ENCODE measurements around the gene TOPBP1. TPM values are rescaled to one million over a fixed set of nuclear protein-coding genes. Genes with fewer than 3 reads are reported as not detected.

TOPBP1 gene
- total RNA-seq, 4 donors from 2014 or later = 13.5 to 64.7 (median 32.2) TPM

DNA sequence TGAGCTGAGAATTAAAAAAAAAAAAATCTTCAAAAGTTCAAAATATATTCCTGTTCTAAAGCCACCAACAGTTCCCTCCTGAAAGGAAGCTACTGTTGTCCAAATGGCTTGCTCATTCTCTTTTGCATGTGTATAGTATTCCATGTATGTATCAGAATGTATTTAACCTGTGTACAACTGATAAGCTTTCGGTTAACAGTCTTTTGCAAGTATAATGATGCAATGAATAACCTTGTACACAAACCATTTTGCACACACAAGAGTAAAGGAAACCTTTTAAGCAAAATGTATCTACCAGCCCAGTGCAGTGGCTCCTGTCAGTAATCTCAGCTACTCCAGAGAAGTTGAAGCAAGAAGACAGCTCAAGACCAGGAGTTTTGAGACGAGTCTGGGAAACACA, 32.6 kb downstream of the TOPBP1 start:
- H3K27ac ChIP-seq = no peak overlapping the region
- no peak overlapping the region for H3K4me3 ChIP-seq
- H3K4me1 ChIP-seq = no peaks in the 10 kb centered on the region
- peaks cover 0 to 42% (median 15%) of the 10 kb centered on the region in 4 donors for H3K36me3 ChIP-seq
- in situ Hi-C loops (cut with MboI; ENCODE audit: low pct_ligation_motif_present in 1 of 4, low pct_unique_long_range_greater_than_20kb in 1 of 4, low sequenced_read_pairs in 3 of 4) (no loop called here), intact Hi-C loops (cut with DNase I; ENCODE audit: low total_unique reads) (no loop called here)
- DNase-seq = no peak
- TF ChIP-seq POLR2AphosphoS5 (IDR thresholded peaks at IDR 0.05) (no peak), EP300 (IDR thresholded peaks at IDR 0.05; ENCODE audit: low read depth) (no peak), POLR2A (IDR thresholded peaks at IDR 0.05) (no peak)
- TF ChIP-seq, protein P1, sequence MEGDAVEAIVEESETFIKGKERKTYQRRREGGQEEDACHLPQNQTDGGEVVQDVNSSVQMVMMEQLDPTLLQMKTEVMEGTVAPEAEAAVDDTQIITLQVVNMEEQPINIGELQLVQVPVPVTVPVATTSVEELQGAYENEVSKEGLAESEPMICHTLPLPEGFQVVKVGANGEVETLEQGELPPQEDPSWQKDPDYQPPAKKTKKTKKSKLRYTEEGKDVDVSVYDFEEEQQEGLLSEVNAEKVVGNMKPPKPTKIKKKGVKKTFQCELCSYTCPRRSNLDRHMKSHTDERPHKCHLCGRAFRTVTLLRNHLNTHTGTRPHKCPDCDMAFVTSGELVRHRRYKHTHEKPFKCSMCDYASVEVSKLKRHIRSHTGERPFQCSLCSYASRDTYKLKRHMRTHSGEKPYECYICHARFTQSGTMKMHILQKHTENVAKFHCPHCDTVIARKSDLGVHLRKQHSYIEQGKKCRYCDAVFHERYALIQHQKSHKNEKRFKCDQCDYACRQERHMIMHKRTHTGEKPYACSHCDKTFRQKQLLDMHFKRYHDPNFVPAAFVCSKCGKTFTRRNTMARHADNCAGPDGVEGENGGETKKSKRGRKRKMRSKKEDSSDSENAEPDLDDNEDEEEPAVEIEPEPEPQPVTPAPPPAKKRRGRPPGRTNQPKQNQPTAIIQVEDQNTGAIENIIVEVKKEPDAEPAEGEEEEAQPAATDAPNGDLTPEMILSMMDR (IDR thresholded peaks at IDR 0.05) = no peak
- H3K27me3 ChIP-seq = no peaks in the 10 kb centered on the region
- H3K9me3 ChIP-seq = no peaks in the 10 kb centered on the region
- WGBS, 2 donors (ENCODE audit: low coverage in 1 of 2) = 83 to 84% methylated on average over 2 of the region's 2 CpGs

DNA sequence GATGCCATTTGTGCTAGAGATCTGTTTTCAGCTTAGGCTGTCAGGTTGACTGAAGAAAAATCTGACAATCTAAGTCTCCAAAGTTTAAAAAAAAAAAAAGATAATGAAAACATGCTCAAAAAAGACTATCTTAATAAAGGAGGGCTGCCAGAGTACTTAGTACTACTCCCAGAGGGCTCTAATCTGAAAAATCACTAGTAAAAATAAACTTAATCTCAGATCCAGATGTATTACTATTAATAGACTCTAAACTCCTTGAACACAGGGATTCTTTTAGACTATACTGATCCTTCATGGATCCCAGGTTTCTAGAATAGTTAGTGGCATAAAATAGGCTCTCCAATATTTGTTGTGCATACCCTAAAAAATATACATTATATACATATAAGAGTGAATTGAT, 34.0 kb downstream of the TOPBP1 start:
- TF ChIP-seq, protein P1 (IDR thresholded peaks at IDR 0.05) = no peak
- TF ChIP-seq POLR2AphosphoS5 (IDR thresholded peaks at IDR 0.05) (no peak), POLR2A (IDR thresholded peaks at IDR 0.05) (no peak), EP300 (IDR thresholded peaks at IDR 0.05; ENCODE audit: low read depth) (no peak)
- H3K9me3 ChIP-seq = no peaks in the 10 kb centered on the region
- in situ Hi-C loops (cut with MboI; ENCODE audit: low pct_ligation_motif_present in 1 of 4, low pct_unique_long_range_greater_than_20kb in 1 of 4, low sequenced_read_pairs in 3 of 4) (no loop called here), intact Hi-C loops (cut with DNase I; ENCODE audit: low total_unique reads) (no loop called here)
- no peaks in the 10 kb centered on the region for H3K4me1 ChIP-seq
- no peak overlapping the region for H3K4me3 ChIP-seq
- no peak for DNase-seq
- peaks cover 0 to 39% (median 15%) of the 10 kb centered on the region in 4 donors for H3K36me3 ChIP-seq
- H3K27ac ChIP-seq = no peak overlapping the region
- no peaks in the 10 kb centered on the region for H3K27me3 ChIP-seq

DNA sequence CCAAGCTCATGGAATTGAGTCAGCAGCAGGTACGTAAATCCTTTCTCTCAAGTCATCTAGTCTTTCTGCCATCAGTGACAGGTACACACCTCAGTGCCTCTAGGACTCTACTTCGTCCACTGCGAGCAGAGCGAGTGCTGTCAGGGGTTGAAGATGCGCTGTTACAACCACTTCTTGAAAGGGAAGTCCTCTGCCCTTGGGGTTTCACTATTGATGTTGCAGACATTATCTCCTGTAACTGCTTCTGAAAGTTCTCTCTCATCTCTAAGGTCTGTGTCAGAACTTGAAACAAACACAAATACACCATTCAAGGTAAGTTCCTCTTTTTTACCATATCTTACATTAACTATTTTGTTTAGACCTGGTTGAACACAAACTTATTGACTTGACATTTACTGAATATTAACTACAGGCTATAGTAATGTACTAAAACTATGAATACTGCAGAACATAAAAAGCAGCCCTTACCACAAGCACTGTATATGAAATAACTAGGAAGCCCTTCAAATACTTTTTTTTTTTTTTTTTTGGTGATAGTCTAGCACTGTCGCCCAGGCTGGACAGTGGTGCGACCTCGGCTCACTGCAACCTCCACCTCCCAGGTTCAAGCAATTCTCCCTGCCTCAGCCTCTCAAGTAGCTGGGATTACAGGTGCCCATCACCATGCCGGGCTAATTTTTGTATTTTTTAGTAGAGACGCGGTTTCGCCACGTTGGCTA, 41.5 kb downstream of the TOPBP1 start:
- Histone ChIP-seq H3K4me3 (no peak overlapping the region), H3K27ac (no peak overlapping the region), H3K9me3 (no peaks in the 10 kb centered on the region), H3K4me1 (peaks cover 0 to 4% (median 0%) of the 10 kb centered on the region in 4 donors), H3K27me3 (no peaks in the 10 kb centered on the region), H3K36me3 (peaks cover 0 to 41% (median 16%) of the 10 kb centered on the region in 4 donors)
- 84 to 93% methylated on average over 3 to 13 of the region's 13 CpGs for WGBS, 2 donors (ENCODE audit: low coverage in 1 of 2)
- TF ChIP-seq, protein P1 (IDR thresholded peaks at IDR 0.05) = no peak
- TF ChIP-seq POLR2AphosphoS5 (IDR thresholded peaks at IDR 0.05) (no peak), POLR2A (IDR thresholded peaks at IDR 0.05) (no peak), EP300 (IDR thresholded peaks at IDR 0.05; ENCODE audit: low read depth) (no peak)
- in situ Hi-C loops (cut with MboI; ENCODE audit: low pct_ligation_motif_present in 1 of 4, low pct_unique_long_range_greater_than_20kb in 1 of 4, low sequenced_read_pairs in 3 of 4) = no loop called here
- intact Hi-C loops (cut with DNase I; ENCODE audit: low total_unique reads) = no loop called here
- DNase-seq = peak; percentile 14

DNA sequence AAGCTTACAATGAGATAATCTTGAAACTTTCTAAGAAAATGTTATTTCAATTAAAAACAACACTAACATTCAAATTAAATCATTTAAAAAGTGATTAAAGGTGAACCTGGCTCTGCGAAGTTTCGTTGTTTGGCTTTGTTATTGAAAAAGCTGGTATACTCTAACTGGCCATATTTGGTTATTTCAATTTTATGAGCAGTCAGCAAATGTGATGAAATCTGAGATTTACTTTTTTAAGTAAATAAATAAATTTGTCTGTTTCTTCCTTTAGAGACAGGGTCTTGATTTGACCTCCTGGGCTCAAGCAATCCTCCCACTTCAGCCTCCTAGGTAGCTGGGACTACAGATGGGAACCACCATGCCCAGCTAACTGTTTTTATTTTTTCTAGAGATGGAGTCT, 50.2 kb downstream of the TOPBP1 start:
- Histone ChIP-seq H3K27me3 (no peaks in the 10 kb centered on the region), H3K4me1 (no peaks in the 10 kb centered on the region), H3K9me3 (no peaks in the 10 kb centered on the region), H3K36me3 (peaks cover 0 to 61% (median 24%) of the 10 kb centered on the region in 4 donors), H3K27ac (no peak overlapping the region), H3K4me3 (no peak overlapping the region)
- no peak for TF ChIP-seq POLR2A (IDR thresholded peaks at IDR 0.05)
- no peak for TF ChIP-seq POLR2AphosphoS5 (IDR thresholded peaks at IDR 0.05)
- TF ChIP-seq EP300 (IDR thresholded peaks at IDR 0.05; ENCODE audit: low read depth) = no peak
- TF ChIP-seq, protein P1 (IDR thresholded peaks at IDR 0.05) = no peak
- intact Hi-C loops (cut with DNase I; ENCODE audit: low total_unique reads) = no loop called here
- no peak for DNase-seq
- 93 to 100% methylated on average over 2 of the region's 2 CpGs for WGBS, 2 donors (ENCODE audit: low coverage in 1 of 2)
- in situ Hi-C loops (cut with MboI; ENCODE audit: low pct_ligation_motif_present in 1 of 4, low pct_unique_long_range_greater_than_20kb in 1 of 4, low sequenced_read_pairs in 3 of 4) = no loop called here
